Measurements from ENCODE around the gene POP7.

The POP7 gene

GRCh38 chr7:100726996-100727761 is 21.3 kb downstream of the POP7 start:
- DNase-seq, result no peak

GRCh38 chr7:100728196-100728595 is 22.3 kb downstream of the POP7 start:
- DNase-seq, result no peak

DNA sequence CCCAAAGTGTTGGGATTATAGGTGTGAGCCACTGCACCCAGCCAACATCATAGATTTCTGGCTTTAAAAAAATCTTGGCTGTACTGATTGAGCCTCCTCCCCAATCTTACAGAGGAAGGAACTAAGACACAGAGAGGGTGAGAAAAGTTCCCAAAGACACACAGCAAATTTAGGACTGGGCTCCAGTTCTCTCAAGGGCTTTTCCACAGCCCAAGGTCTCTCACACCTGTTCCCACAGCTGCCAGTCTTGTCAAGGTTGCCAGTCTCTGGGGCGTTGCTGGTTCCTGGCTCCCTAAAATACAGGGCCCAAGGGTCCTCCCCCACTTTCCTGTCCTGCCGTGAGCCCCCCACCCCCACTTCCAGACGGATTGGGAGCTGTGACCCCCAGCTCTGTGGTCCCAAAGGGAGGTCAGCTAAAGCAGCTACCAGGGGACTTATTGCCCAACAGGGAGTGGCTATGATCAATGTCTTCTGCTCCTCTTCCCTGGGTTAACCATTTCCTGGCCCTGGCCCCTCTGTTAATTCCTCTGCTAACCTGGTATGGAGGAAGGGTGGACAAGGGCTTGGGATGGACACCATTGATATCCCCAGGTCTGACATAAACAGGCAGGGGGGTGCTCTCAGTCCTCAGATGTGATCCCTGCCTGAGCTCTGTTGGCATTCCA is 24.3 kb downstream of the POP7 start:
- no peak for DNase-seq

DNA sequence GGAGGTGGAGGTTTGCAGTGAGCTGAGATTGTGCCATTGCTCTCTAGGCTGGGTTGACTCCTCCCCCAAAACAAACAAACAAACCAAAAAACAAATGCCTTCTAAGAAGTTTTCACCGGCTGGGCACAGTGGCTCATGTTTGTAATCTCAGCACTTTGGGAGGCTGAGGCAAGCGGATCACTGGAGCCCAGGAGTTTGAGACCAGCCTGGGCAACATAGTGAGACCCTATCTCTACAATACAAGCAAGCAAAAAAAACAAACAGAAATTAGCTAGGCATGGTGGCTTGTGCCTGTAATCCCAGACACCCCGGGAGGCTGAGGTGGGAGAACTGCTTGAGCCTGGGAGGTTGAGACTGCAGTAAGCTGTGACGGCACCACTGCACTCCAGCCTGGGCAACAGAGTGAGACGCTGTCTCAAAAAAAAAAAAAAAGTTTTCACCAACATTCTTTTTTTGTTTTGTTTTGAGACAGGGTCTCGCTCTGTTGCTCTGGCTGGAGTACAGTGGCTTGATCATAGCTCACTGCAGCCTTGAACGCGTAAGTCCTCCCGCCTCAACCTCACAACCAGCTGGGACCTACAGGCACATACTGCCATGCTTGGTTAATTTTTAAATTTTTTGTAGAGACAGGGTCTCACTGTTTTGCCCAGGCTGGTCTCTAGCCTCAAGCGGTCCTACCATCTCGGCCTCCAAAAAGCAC is 26.2 kb downstream of the POP7 start:
- no peak for DNase-seq

GRCh38 chr7:100735730-100736129 is 29.8 kb downstream of the POP7 start:
- DNase-seq, result no peak

GRCh38 chr7:100736671-100737070 is 30.8 kb downstream of the POP7 start:
- DNase-seq, result no peak

- no peak for DNase-seq
Measured at GRCh38 chr7:100739934-100740333, 34.0 kb downstream of the POP7 start.

DNA sequence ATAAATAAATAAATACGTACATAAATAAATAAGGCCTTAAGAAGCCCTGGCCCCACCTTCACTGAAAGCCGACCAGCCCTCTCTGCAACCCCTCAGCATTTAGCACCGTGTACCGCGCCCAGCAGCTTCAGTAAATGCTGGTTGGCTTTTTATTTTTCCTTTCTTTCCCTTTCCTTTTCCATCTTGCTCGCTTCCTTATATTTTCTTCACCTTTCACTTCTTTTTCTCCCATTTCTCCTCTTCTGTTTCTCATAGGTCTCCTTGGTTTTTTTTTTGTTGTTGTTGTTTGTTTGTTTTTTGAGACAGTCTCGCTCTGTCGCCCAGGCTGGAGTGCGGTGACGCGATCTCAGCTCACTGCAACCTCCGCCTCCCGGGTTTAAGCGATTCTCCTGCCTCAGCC is 38.7 kb downstream of the POP7 start:
- DNase-seq, result no peak

GRCh38 chr7:100745184-100745583 is 39.3 kb downstream of the POP7 start:
- DNase-seq, result no peak

DNA sequence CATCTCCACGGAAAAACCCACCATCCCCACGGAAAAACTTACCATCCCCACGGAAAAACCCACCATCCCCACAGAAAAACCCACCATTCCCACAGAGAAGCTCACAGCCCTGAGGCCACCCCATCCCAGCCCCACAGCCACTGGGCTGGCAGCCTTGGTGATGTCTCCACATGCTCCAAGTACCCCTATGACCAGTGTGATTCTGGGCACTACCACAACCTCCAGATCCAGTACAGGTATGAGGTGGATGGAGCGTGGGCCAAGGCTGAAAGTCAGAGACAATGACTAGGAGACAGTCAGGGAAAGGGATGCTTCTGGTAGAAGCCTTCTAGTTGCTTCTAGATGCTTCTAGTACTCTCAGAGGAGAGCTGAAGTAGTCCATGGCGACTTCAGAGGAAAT is 47.1 kb downstream of the POP7 start:
- DNase-seq, result no peak

DNA sequence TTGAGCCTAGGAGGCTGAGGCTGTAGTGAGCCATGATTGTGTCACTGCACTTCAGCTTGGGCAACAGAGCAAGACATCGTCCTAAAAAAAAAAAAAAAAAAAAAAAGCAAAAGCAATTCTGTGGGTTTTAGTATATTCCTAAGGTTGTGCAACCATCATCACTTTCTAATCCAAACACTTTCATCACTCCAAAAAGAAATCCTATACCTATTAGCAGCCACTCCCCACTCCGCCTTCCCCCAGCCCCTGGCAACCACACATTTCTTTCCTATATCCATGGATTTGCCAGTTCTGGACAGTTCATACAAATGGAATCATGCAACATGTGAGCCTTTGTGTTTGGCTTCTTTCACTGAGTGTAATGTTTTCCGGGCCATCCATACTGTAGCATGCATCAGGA is 47.8 kb downstream of the POP7 start:
- no peak for DNase-seq

Data from effector CD4-positive, alpha-beta T cell (primary cell).